ENCODE results near the gene CRTC1. TPM values are rescaled to one million over a fixed set of nuclear protein-coding genes. Genes with fewer than 3 reads are reported as not detected.

Gene CRTC1
- total and polyA plus RNA-seq, 4 donors, result 1.5 to 3.5 (median 1.9) TPM

- no peaks in the 10 kb centered on the region for H3K9me3 ChIP-seq (ENCODE audit: control insufficient read depth in 4 of 4, low read length in 3 of 4)
- no peak overlapping the region for H3K4me3 ChIP-seq (ENCODE audit: low read depth in 1 of 3, low read length in 3 of 3)
- no peak overlapping the region for H3K9ac ChIP-seq (ENCODE audit: low read depth in 1 of 2, low read length in 2 of 2)
- no peaks in the 10 kb centered on the region for H3K27me3 ChIP-seq (ENCODE audit: control insufficient read depth in 4 of 4, insufficient read depth in 4 of 4, low read length in 3 of 4)
- no peak for DNase-seq (ENCODE audit: low spot score)
- H3K36me3 ChIP-seq (ENCODE audit: control insufficient read depth in 4 of 4, insufficient read depth in 3 of 4, low read depth in 1 of 4, low read length in 3 of 4), result no peaks in the 10 kb centered on the region
- no peak overlapping the region for H3K27ac ChIP-seq (ENCODE audit: low read depth in 1 of 2, low read length in 2 of 2)
- 73% methylated on average over 9 of the region's 9 CpGs for WGBS
- no peak for TF ChIP-seq HNF4A (conservative IDR thresholded peaks at IDR 0.05)
- TF ChIP-seq HNF4G (IDR thresholded peaks at IDR 0.05), result no peak
- TF ChIP-seq ZBTB33 (IDR thresholded peaks at IDR 0.05), result no peak
- TF ChIP-seq YY1 (IDR thresholded peaks at IDR 0.05), result no peak
- no peak for TF ChIP-seq MAX (IDR thresholded peaks at IDR 0.05)
- no peak for TF ChIP-seq FOXA1 (IDR thresholded peaks at IDR 0.05)
- TF ChIP-seq, protein P1, sequence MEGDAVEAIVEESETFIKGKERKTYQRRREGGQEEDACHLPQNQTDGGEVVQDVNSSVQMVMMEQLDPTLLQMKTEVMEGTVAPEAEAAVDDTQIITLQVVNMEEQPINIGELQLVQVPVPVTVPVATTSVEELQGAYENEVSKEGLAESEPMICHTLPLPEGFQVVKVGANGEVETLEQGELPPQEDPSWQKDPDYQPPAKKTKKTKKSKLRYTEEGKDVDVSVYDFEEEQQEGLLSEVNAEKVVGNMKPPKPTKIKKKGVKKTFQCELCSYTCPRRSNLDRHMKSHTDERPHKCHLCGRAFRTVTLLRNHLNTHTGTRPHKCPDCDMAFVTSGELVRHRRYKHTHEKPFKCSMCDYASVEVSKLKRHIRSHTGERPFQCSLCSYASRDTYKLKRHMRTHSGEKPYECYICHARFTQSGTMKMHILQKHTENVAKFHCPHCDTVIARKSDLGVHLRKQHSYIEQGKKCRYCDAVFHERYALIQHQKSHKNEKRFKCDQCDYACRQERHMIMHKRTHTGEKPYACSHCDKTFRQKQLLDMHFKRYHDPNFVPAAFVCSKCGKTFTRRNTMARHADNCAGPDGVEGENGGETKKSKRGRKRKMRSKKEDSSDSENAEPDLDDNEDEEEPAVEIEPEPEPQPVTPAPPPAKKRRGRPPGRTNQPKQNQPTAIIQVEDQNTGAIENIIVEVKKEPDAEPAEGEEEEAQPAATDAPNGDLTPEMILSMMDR (IDR thresholded peaks at IDR 0.05; ENCODE audit: low read depth, low read length, missing input control), result no peak
- H3K4me1 ChIP-seq (ENCODE audit: control insufficient read depth in 4 of 4, insufficient read depth in 4 of 4, low read length in 3 of 4), result no peaks in the 10 kb centered on the region
Measured at GRCh38 chr19:18817574-18817973, 134.1 kb downstream of the CRTC1 start.

- Histone ChIP-seq H3K9me3 (ENCODE audit: control insufficient read depth in 4 of 4, low read length in 3 of 4) (no peaks in the 10 kb centered on the region), H3K36me3 (ENCODE audit: control insufficient read depth in 4 of 4, insufficient read depth in 3 of 4, low read depth in 1 of 4, low read length in 3 of 4) (no peaks in the 10 kb centered on the region), H3K27ac (ENCODE audit: low read depth in 1 of 2, low read length in 2 of 2) (no peak overlapping the region), H3K4me1 (ENCODE audit: control insufficient read depth in 4 of 4, insufficient read depth in 4 of 4, low read length in 3 of 4) (peaks cover 3 to 16% (median 7%) of the 10 kb centered on the region in 4 donors), H3K4me3 (ENCODE audit: low read depth in 1 of 3, low read length in 3 of 3) (no peak overlapping the region), H3K9ac (ENCODE audit: low read depth in 1 of 2, low read length in 2 of 2) (no peak overlapping the region), H3K27me3 (ENCODE audit: control insufficient read depth in 4 of 4, insufficient read depth in 4 of 4, low read length in 3 of 4) (no peaks in the 10 kb centered on the region)
- DNase-seq (ENCODE audit: low spot score), result no peak
- WGBS, result 65% methylated on average over 6 of the region's 6 CpGs
- no peak for TF ChIP-seq SP1 (IDR thresholded peaks at IDR 0.05)
- TF ChIP-seq FOXA2 (IDR thresholded peaks at IDR 0.05), result no peak
- no peak for TF ChIP-seq EGR1 (IDR thresholded peaks at IDR 0.05; ENCODE audit: low read depth in 2 of 2)
- no peak for TF ChIP-seq TAF1 (conservative IDR thresholded peaks at IDR 0.05)
- no peak for TF ChIP-seq YY1 (IDR thresholded peaks at IDR 0.05)
- no peak for TF ChIP-seq MAX (IDR thresholded peaks at IDR 0.05)
- TF ChIP-seq JUND (IDR thresholded peaks at IDR 0.05), result no peak
- no peak for TF ChIP-seq HNF4A (conservative IDR thresholded peaks at IDR 0.05)
- TF ChIP-seq RXRA (IDR thresholded peaks at IDR 0.05), result no peak
- TF ChIP-seq, protein P2, sequence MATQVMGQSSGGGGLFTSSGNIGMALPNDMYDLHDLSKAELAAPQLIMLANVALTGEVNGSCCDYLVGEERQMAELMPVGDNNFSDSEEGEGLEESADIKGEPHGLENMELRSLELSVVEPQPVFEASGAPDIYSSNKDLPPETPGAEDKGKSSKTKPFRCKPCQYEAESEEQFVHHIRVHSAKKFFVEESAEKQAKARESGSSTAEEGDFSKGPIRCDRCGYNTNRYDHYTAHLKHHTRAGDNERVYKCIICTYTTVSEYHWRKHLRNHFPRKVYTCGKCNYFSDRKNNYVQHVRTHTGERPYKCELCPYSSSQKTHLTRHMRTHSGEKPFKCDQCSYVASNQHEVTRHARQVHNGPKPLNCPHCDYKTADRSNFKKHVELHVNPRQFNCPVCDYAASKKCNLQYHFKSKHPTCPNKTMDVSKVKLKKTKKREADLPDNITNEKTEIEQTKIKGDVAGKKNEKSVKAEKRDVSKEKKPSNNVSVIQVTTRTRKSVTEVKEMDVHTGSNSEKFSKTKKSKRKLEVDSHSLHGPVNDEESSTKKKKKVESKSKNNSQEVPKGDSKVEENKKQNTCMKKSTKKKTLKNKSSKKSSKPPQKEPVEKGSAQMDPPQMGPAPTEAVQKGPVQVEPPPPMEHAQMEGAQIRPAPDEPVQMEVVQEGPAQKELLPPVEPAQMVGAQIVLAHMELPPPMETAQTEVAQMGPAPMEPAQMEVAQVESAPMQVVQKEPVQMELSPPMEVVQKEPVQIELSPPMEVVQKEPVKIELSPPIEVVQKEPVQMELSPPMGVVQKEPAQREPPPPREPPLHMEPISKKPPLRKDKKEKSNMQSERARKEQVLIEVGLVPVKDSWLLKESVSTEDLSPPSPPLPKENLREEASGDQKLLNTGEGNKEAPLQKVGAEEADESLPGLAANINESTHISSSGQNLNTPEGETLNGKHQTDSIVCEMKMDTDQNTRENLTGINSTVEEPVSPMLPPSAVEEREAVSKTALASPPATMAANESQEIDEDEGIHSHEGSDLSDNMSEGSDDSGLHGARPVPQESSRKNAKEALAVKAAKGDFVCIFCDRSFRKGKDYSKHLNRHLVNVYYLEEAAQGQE (IDR thresholded peaks at IDR 0.05), result no peak
- no peak for TF ChIP-seq ATF3 (IDR thresholded peaks at IDR 0.05)
Measured at GRCh38 chr19:18828786-18829185, 145.3 kb downstream of the CRTC1 start.

All from liver (tissue), 9 donors.